DLD1 (cell line): ENCODE results near the gene ARID4A.
"Not testable (repeated sequence)": the region's sequence is repeated elsewhere in the genome, so short reads cannot be mapped to it uniquely, and the experiment has no call there.

ENCODE experiments used
- in situ Hi-C: cut with HindIII; loops from 2 replicates; pipeline ENCODE4 v1.10.0; 2017; ENCODE audit warnings: low sequenced_read_pairs

The ARID4A gene, protein sequence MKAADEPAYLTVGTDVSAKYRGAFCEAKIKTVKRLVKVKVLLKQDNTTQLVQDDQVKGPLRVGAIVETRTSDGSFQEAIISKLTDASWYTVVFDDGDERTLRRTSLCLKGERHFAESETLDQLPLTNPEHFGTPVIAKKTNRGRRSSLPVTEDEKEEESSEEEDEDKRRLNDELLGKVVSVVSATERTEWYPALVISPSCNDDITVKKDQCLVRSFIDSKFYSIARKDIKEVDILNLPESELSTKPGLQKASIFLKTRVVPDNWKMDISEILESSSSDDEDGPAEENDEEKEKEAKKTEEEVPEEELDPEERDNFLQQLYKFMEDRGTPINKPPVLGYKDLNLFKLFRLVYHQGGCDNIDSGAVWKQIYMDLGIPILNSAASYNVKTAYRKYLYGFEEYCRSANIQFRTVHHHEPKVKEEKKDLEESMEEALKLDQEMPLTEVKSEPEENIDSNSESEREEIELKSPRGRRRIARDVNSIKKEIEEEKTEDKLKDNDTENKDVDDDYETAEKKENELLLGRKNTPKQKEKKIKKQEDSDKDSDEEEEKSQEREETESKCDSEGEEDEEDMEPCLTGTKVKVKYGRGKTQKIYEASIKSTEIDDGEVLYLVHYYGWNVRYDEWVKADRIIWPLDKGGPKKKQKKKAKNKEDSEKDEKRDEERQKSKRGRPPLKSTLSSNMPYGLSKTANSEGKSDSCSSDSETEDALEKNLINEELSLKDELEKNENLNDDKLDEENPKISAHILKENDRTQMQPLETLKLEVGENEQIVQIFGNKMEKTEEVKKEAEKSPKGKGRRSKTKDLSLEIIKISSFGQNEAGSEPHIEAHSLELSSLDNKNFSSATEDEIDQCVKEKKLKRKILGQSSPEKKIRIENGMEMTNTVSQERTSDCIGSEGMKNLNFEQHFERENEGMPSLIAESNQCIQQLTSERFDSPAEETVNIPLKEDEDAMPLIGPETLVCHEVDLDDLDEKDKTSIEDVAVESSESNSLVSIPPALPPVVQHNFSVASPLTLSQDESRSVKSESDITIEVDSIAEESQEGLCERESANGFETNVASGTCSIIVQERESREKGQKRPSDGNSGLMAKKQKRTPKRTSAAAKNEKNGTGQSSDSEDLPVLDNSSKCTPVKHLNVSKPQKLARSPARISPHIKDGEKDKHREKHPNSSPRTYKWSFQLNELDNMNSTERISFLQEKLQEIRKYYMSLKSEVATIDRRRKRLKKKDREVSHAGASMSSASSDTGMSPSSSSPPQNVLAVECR

DNA sequence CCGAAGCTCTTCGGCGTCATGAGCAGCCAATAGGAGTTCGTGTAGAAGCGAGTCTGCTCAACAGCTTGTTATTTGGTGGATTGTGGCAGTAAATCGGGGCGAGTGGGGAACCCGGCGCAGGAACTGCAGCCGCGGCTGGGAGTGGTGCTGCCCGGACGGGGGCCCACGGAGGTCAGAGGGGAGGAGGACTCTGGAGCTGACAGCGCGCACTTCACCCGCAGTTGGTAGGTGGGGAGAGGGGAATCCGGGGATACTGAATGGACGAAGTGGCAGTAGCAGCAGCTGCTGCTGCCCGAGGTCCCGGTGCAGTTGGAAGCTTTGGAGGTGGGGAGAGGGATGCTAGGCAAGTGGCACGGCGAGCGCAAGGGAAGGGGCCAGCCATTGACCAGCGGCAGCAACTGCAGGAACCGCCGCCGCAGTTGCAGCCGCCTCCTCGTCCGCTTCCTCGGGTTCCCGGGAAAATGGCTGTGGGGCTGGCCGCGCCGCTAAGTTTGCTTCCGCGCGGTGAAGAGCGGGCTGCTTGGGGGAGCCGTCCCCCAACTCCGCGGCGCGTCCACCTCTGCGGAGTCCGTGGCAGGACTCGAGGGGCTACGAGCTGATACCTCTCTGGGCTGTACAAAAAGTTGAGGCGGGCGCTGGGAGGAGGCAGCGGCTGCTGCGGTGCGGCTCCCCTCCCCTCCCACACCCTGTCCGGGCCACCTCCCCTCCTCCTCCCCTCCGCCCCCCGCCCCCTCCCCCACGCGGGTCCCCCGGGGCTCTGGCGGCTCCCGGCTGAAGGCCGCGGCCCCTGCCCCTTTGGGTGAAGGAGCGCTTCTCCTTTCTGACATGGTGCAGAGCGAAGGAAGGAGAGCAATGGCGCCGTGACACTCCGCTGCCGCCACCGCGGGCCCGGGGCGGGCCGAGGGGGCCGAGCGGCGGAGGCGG is at the start of gene ARID4A:
Gene ARID4A (plus strand): TSS at position 79 of the 924 bp plus-strand sequence. CDS start 1,300 bp downstream, outside the sequence.
- in situ Hi-C loops, result no loop called here

DNA sequence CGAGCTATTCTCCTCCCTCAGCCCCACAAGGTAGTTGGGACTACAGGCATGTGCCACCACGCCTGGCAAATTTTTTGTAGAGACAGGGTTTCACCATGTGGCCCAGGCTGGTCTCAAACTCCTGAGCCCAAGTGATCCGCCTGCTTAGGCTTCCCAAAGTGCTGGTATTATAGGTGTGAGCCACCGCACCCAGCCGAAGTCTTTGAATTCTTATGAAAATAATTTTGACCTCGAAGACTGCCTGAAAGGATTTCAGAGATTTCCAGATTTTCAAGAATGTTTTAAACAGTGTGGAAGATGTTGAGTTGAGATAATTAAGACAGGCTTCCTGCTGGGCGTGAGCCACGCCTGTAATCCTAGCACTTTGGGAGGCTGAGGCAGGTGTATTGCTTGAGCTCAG is 48.7 kb upstream of the ARID4A start:
- in situ Hi-C loops, result no loop called here

DNA sequence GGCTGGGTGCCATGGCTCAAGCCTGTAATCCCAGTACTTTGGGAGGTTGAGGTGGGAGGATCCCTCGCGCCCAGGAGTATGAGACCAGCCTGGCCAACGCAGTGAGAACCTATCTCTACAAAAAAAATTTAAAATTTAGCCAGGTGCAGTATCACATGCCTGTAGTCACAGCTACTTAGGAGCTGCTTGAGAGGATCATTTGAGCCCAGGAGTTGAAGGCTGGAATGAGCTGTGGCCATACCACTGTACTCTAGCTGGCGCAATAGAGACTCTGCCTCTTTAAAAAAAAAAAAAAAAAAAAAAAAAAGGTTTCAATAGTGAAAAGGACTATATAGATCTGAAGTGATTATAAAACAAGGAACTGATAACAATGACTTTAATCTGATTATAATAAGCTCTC is 40.2 kb upstream of the ARID4A start:
- in situ Hi-C loops, result no loop called here

DNA sequence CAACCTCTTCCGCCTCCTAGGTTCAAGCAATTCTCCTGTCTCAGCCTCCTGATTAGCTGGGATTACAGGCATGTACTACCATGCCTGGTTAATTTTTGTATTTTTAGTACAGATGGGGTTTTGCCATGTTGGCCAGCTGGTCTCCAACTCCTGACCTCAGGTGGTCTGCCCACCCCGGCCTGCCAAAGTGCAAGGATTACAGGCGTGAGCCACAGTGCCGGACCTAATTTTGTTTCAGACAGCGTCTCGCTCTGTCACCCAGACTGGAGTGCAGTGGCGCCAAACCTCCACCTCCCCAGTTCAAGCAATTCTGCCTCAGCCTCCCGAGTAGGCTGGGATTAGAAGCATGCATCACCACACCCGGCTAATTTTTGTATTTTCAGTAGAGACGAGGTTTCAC is 36.4 kb upstream of the ARID4A start:
- in situ Hi-C loops, result not testable (repeated sequence)

DNA sequence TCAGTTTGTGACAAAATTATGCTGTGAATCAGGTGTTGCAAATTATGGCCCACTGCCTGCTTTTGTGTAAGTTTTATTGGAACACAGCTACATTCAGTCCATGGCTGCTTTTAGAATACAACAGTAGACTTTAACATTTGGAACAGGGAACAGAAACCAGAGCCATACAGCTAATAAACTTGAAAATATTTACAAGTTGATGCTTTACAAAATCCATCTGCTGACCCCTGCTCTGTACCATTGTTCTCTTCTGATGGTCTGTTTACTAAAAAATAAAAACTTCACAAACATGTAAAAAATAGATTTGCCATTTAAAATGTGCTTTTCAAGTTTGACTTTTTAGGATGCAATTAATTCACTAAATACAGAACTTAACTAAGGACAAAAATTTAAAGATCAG is 33.0 kb upstream of the ARID4A start:
- in situ Hi-C loops, result no loop called here

DNA sequence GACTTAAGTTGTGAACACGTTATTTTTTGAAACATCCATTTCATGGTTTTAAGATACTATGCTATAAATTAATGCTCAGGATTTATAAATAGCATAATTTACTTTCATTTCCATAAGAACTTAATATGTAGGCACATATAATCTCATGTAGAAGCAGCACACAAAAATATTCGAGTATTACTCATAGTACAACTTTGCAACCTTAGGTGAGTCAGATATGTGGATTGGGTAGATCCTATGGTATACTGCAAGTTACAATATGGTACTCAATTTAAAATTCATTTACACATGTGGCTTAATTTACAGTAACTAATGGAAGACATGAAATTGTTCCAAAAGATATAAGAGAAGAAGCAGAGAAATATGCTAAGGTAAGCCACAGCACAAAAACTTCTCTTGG is 27.7 kb upstream of the ARID4A start:
- in situ Hi-C loops, result no loop called here

DNA sequence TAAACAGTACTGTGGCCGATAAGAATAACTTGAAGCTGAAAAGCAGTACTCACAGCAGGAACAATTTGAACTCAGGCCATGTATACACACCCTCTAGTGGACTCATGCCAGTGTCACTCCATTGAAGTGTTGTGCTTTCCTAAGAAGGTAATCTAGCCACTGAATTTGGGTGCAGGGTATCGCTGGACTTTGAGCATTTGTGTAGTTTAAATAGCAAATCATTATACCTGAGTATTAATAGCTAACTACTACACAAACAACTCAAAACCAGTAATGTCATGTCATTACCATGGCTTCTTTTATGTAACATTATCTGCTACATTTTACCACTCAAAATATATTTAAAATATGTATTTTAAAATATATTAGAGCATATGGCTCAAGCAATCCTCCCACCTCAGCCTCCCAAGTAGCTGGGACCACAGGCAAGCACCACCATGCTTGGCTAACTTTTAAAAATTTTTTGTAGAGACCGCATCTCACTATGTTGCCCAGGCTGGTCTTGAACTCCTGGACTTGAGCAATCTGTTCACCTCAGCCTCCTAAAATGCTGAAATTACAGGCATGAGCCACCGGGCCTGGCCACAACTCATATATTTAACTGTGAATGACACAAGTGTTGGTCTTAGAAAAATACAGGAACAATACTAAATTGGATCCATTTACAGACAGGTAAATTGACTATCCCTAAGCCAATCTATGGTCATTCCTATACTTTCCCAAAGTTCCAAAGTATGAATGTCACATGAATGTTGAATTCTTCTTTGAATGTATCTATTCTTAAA is 25.6 kb upstream of the ARID4A start:
- in situ Hi-C loops, result no loop called here

DNA sequence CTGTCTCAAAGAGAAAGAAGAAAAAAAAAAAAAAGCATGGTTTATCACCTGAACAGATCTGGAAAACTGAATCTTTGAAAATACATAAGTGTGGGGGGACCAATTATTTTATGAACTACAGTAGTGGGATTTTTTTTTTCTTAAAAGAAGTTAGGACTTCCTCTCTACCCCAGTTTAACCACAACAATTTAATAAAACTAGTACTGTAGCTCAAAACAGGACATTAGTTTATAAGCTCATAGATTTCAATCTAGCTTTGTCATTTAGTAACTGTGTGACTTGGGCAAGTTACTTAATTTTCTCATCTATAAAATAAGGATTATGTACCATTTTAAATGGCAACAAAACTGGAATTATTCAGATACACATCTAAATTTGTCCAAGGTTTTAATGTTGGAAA is 23.5 kb upstream of the ARID4A start:
- in situ Hi-C loops, result no loop called here

DNA sequence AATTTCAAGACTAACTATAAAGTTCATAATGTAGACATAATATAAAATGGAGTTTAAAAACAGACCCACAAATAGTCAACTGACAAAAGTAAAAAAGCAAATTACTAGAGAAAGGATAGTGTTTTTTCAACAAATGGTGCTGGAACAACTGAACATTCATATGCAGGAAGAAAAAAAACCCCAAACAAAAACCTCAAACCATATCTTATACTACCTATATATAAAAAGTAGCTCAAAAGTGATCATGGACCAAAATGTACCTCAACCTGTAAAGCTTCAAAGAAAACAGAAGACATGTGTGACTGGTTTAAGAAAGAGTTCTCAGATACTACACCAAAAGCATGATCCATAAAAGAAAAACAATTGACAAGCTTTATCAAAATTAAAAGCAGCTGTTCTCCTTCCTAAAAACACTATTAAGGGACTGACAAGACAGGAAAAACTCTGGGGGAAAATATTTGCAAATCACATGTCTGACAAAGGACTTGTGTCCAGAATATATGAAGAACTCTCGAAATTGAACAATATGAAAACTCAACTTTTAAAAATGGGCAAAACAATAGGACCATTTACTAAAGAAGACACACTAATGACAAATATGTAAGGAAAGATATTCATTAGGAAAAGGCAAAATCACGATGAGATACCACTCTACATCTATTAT is 22.7 kb upstream of the ARID4A start:
- in situ Hi-C loops, result no loop called here

DNA sequence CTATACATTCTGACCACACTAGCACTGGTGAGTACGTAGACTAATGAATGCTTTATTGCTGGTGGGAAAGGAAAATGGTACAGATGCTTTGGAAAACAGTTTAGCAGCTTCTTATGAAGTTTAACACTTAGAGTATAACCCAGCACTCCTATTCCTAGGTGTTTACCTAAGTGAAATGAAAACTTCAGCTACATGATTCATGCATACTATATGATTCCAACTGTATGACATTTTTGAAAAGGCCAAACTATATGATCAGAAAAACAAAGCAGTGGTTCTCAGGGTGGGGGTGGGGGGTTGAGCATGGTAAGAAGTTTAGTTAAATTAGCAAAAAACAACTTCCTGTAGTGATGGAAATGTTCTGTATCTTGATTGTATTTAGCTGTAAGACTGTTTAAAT is 22.1 kb upstream of the ARID4A start:
- in situ Hi-C loops, result no loop called here

DNA sequence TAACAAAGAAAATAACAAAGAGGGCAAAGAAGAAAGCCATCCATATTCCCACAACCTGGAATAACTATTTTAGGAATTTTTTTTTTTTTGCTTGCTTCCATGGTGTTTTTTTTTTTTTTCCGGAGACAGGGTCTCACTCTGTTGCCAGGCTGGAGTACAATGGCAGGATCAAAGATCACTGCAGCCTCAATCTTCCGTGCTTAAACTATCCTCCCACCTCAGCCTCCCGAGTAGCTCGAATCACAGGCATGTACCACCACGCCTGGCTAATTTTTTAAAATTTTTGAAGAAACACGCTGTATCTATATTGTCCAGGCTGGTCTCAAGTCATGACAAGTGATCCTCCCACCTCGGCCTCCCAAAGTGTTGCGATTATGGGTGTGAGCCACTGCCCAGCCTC is 20.2 kb upstream of the ARID4A start:
- in situ Hi-C loops, result no loop called here

DNA sequence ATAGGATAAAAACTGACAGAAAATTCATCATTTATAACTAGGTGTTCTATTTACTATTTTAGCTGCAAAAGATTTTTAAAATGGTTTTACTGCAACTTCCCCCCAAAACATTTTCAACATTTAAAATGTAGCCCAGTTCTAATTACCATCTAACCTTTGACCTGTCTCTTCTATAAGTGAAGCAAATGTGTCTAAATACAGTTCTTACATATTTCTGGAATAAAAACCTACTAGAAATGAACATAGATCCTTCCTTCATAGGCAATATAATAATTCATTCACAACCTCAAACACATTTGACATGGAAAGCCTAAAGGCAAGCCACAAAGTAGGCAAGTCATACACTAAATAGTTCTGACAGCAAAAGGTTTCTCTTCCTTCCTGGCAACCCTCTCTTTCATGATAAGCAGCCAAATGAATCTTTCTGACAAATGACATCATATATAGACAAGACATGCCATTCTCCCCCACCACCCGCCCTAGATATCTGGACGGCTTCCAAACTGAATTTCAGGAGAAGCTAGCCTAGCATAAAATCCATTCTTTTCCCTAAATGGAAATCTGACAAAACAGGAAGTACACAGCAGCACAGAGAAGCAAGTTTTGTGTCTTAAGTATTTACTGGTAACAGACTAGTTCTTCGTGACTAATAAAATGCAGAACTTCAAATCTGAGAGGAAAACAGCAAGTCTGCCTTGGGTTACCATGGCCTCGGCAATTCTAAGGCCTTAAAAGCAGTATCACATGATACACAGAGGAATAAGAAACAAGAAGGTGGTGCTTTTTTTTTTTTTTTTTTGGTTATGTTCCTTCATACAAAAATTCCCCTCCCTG is 17.2 kb upstream of the ARID4A start:
- in situ Hi-C loops, result no loop called here

DNA sequence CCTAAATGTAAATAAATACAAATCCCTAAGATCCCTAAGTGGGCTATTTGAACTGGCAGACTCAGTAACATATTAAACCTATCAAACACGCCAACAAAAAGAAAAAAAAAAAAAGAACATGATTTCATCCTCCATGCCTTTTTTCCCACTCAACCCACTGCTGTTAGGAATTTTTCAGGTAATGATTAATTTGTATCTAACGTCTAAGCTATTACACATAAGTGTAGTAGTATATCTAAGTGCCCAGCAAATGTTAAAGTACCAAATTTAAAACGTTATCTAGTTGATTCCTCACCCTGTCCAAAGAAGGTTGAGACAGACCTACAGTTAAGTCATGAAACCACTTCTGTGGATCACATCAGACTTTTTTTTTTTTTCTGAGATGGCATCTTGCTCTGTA is 16.4 kb upstream of the ARID4A start:
- in situ Hi-C loops, result no loop called here

DNA sequence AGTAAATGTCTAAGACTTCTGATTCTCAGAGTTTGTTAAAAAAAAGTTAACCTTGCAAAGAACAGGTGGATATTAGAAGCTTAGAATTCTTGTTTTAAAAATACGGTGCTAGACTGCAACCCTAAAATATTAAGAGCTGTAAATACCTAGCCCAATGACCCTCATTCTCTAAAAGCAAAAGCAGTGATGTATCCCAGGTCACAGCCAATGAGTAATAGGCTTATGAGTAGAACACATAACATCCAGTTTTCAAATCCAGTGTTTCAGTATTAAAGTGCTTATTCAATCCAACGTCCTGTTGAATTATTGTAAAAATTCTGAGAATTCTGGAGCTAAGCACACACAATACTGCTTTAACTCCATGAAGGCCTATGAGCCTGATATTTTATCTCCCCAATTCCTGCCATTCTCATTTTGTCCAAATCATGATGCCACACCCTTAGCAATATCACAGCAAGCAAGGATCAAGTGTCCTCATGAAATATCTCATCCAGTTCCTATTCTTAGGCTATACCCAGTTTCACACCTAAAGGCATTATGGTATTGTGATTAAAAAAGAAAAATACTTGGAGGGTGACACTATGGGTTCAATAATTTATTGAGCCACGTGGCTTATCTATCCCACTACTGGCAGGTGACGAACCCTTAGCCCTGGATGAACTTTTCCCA is 15.3 kb upstream of the ARID4A start:
- in situ Hi-C loops, result no loop called here

DNA sequence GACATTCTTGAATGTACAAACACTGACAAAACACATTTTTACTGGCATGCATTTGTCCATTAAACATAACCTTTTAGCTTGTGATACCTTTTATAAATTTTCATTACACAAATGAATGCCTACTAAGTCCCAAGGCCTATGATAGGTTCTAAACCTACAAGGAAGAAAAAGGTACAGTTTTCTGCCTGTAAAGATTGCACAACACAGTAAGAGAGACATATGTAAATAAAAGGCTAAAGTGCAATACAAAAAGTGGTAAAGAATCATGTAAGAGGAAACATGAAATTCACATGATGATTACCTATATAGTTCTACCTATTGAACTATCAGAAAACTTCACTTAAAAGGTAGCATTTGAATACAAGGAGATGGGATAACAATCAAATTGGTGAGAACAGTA is 14.6 kb upstream of the ARID4A start:
- in situ Hi-C loops, result no loop called here

DNA sequence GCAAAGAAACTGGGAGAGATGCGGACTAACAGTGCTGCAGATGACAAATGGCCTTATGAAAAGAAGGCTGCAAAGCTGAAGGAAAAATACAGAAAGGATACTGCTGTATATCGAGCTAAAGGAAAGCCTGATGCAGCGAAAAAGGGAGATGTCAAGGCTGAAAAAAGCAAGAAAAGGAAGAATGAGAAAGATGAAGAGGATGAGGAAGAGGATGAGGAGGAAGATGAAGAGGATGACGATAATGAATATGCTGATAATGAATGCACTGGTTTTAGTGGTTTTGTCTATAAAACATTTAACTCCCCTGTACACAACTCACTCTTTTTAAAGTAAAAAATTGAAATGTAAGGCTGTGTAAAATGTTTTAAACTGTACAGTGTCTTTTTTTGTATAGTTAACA is 13.2 kb upstream of the ARID4A start:
- in situ Hi-C loops, result no loop called here

DNA sequence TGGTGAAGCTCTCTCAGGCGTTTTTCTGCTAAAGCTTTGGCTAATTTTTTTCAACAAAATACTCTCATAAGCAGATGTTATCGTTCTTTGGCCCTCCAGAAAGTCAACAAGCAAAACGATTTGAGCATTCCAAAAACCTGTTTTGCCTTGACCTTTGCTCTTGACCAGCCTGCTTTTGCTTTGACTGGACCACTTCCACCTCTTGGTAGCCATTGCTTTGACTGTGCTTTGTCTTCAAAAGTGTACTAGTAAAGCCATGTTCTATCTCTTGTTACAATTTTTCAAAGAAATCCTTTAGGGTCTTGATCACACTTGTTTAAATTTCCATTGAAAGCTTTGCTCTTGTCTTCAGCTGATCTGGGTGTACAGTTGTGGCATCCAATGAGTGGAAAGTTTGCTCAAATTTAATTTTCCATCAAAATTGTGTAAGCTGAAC is 10.7 kb upstream of the ARID4A start:
- in situ Hi-C loops, result no loop called here
